ENCODE data around the gene CTNNA3. TPM values are rescaled to one million over a fixed set of nuclear protein-coding genes. Genes with fewer than 3 reads are reported as not detected.

CTNNA3 gene
- total RNA-seq, 1 donor from 2014 or later = 0.46 TPM

DNA sequence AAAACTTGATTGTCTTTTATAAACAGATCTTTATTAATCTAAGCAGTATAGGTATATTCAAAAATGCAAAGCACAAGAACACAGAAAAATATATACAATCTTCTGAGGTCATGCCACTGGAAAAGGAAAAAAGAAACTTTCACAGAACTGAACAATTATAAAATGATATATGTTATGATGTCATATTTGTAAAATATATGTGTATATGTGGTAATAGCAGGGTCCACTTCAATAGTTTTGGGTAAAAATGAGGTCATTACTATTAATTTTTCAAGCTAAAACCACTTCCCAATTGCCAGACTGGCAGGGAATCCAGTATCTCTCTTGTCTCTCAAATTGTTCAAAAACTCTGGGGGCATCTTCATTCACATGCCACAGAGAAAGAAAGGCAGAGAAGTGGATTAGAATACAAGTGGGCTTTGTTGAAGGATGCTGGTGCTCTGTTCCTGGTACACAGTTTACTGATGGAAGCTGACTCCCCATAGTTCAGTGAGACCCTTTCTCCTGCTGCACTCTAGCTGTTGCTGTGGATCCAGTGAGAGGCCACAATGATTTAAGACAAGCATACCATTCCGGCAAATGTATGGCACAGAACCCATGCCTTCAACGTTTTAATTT is 19.7 kb downstream of the CTNNA3 start:
- no peak overlapping the region for H3K4me3 ChIP-seq (ENCODE audit: low read depth, low read length)
- DNase-seq (ENCODE audit: low read depth) = no peak
- TF ChIP-seq, protein P1, sequence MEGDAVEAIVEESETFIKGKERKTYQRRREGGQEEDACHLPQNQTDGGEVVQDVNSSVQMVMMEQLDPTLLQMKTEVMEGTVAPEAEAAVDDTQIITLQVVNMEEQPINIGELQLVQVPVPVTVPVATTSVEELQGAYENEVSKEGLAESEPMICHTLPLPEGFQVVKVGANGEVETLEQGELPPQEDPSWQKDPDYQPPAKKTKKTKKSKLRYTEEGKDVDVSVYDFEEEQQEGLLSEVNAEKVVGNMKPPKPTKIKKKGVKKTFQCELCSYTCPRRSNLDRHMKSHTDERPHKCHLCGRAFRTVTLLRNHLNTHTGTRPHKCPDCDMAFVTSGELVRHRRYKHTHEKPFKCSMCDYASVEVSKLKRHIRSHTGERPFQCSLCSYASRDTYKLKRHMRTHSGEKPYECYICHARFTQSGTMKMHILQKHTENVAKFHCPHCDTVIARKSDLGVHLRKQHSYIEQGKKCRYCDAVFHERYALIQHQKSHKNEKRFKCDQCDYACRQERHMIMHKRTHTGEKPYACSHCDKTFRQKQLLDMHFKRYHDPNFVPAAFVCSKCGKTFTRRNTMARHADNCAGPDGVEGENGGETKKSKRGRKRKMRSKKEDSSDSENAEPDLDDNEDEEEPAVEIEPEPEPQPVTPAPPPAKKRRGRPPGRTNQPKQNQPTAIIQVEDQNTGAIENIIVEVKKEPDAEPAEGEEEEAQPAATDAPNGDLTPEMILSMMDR (conservative IDR thresholded peaks at IDR 0.05; ENCODE audit: low read depth, low read length) = no peak

GRCh38 chr10:67670401-67670800 is 25.6 kb downstream of the CTNNA3 start:
- DNase-seq (ENCODE audit: low read depth) = no peak
- TF ChIP-seq, protein P1 (conservative IDR thresholded peaks at IDR 0.05; ENCODE audit: low read depth, low read length) = no peak
- H3K4me3 ChIP-seq (ENCODE audit: low read depth, low read length) = no peak overlapping the region

DNA sequence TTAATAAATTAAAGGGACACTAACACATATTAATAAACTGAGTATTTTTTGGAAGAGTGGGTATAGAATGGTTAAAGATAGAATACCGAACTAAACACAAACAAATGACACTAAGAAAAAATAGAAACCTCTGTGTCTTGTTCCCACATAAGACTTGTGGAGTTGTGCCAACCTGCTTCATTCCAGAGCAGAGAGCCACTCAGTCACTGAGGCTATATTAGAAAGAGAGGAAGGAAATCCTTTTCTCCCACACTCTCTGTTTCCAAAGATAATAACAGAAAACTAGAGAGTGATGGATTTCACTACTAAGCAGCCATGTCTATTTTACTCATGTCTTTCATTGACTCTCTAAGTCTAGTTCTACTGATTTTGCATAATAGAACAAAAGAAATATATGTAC is 26.0 kb downstream of the CTNNA3 start:
- DNase-seq (ENCODE audit: low read depth) = no peak

DNA sequence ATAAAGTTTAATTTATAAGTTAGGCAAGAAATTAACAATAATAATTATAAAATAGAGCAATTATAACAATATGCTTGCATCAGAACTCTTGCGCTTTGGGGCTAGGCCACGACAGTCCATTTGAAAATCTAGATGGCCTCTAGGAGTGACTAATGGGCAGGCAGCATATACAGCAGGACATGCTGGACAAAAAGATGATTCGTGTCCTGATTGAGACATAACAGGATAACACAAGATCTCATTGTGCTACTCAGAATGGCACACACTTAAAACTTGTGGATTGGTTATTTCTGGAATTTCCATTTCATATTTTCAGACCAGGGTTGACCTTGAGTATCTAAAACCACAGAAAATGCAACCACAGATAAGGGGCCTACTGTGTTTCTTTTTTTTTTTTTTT is 27.5 kb downstream of the CTNNA3 start:
- TF ChIP-seq, protein P1 (conservative IDR thresholded peaks at IDR 0.05; ENCODE audit: low read depth, low read length) = no peak
- H3K4me3 ChIP-seq (ENCODE audit: low read depth, low read length) = no peak overlapping the region
- no peak for DNase-seq (ENCODE audit: low read depth)

More for the DNA sequence above, 26.0 kb downstream of the CTNNA3 start:
- TF ChIP-seq, protein P1 (conservative IDR thresholded peaks at IDR 0.05; ENCODE audit: low read depth, low read length) = no peak
- H3K4me3 ChIP-seq (ENCODE audit: low read depth, low read length) = no peak overlapping the region

- DNase-seq (ENCODE audit: low read depth) = no peak
- H3K4me3 ChIP-seq (ENCODE audit: low read depth, low read length) = no peak overlapping the region
- TF ChIP-seq, protein P1 (conservative IDR thresholded peaks at IDR 0.05; ENCODE audit: low read depth, low read length) = no peak
Observed at GRCh38 chr10:67667035-67667425, 29.0 kb downstream of the CTNNA3 start.

GRCh38 chr10:67666416-67667034 is 29.5 kb downstream of the CTNNA3 start:
- TF ChIP-seq, protein P1 (conservative IDR thresholded peaks at IDR 0.05; ENCODE audit: low read depth, low read length) = peak; percentile 52
- DNase-seq (ENCODE audit: low read depth) = no peak
- H3K4me3 ChIP-seq (ENCODE audit: low read depth, low read length) = no peak overlapping the region

DNA sequence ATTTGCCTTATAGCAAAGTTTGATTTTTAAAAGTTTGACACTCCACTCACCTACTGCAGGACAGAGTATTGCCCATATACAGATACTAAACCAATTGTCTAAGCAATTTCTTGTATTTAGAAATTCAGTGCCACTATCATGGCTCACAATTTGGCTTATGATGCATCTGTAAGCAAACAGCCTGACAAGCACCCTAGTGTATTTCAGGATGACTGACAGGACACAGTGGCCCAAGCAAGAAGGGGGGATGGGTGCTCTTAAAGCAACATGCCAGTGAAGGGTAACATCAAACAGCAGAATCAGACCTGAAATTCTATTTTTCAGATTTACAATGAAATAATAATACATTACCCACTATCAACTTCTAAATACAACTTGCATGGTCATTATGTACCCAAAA is 30.5 kb downstream of the CTNNA3 start:
- no peak for DNase-seq (ENCODE audit: low read depth)
- TF ChIP-seq, protein P1 (conservative IDR thresholded peaks at IDR 0.05; ENCODE audit: low read depth, low read length) = no peak
- no peak overlapping the region for H3K4me3 ChIP-seq (ENCODE audit: low read depth, low read length)
